T-helper 1 cell treated with Interleukin-12 subunit alpha and Interleukin-12 subunit beta and Interleukin-4 antibody, amounts not matched to agents 30 μg/mL and 1 μg/mL, for 36 hours (primary cell): Measurements from ENCODE around the gene ZNF444.
"Not testable (repeated sequence)": the region's sequence is repeated elsewhere in the genome, so short reads cannot be mapped to it uniquely, and the experiment has no call there.

Source experiments
- H3K27ac Mint-ChIP-seq: one replicate; pipeline ENCODE4 v1.8.0; 2021; ENCODE audit warnings: mild to moderate bottlenecking, mixed read lengths
- H3K27me3 Mint-ChIP-seq: one replicate; pipeline ENCODE4 v1.8.0; 2021; ENCODE audit warnings: low read depth, mixed read lengths
- H3K36me3 Mint-ChIP-seq: one replicate; pipeline ENCODE4 v1.8.0; 2021; ENCODE audit warnings: low read depth, mixed read lengths
- H3K4me1 Mint-ChIP-seq: one replicate; pipeline ENCODE4 v1.8.0; 2021; ENCODE audit warnings: low read depth, mixed read lengths
- H3K4me3 Mint-ChIP-seq: one replicate; pipeline ENCODE4 v1.8.0; 2021; ENCODE audit warnings: mild to moderate bottlenecking, moderate library complexity, mixed read lengths
- H3K9me3 Mint-ChIP-seq: one replicate; pipeline ENCODE4 v1.8.0; 2021; ENCODE audit warnings: mixed read lengths

ZNF444 gene

GRCh38 chr19:56142897-56143434 is 1.9 kb downstream of the ZNF444 start:
- H3K9me3 Mint-ChIP-seq = no peaks in the 10 kb centered on the region
- peaks cover 5% of the 10 kb centered on the region for H3K36me3 Mint-ChIP-seq
- peaks cover 27% of the 10 kb centered on the region for H3K4me1 Mint-ChIP-seq
- H3K27ac Mint-ChIP-seq = no peak overlapping the region
- H3K27me3 Mint-ChIP-seq = no peaks in the 10 kb centered on the region
- H3K4me3 Mint-ChIP-seq = peak overlapping the region; percentile 91

- H3K4me3 Mint-ChIP-seq = no peak overlapping the region
- peaks cover 12% of the 10 kb centered on the region for H3K36me3 Mint-ChIP-seq
- H3K27ac Mint-ChIP-seq = peak overlapping the region; percentile 46
- H3K9me3 Mint-ChIP-seq = no peaks in the 10 kb centered on the region
- H3K4me1 Mint-ChIP-seq = peaks cover 27% of the 10 kb centered on the region
- H3K27me3 Mint-ChIP-seq = no peaks in the 10 kb centered on the region
These were observed 3.3 kb downstream of the ZNF444 start for GRCh38 chr19:56144376-56144775.

GRCh38 chr19:56144831-56145230 is 3.7 kb downstream of the ZNF444 start:
- Mint-ChIP-seq H3K27me3 (no peaks in the 10 kb centered on the region), H3K27ac (no peak overlapping the region), H3K4me3 (no peak overlapping the region), H3K4me1 (peaks cover 23% of the 10 kb centered on the region), H3K9me3 (no peaks in the 10 kb centered on the region), H3K36me3 (peaks cover 16% of the 10 kb centered on the region)

GRCh38 chr19:56145698-56146097 is 4.6 kb downstream of the ZNF444 start:
- Mint-ChIP-seq H3K36me3 (peaks cover 22% of the 10 kb centered on the region), H3K27me3 (no peaks in the 10 kb centered on the region), H3K9me3 (no peaks in the 10 kb centered on the region), H3K4me3 (no peak overlapping the region), H3K27ac (no peak overlapping the region), H3K4me1 (peaks cover 16% of the 10 kb centered on the region)

GRCh38 chr19:56146904-56147303 is 5.8 kb downstream of the ZNF444 start:
- H3K27me3 Mint-ChIP-seq = no peaks in the 10 kb centered on the region
- no peak overlapping the region for H3K4me3 Mint-ChIP-seq
- no peaks in the 10 kb centered on the region for H3K9me3 Mint-ChIP-seq
- peaks cover 13% of the 10 kb centered on the region for H3K4me1 Mint-ChIP-seq
- H3K27ac Mint-ChIP-seq = no peak overlapping the region
- peaks cover 22% of the 10 kb centered on the region for H3K36me3 Mint-ChIP-seq

- no peaks in the 10 kb centered on the region for H3K9me3 Mint-ChIP-seq
- H3K4me1 Mint-ChIP-seq = peaks cover 11% of the 10 kb centered on the region
- H3K27ac Mint-ChIP-seq = no peak overlapping the region
- H3K36me3 Mint-ChIP-seq = peaks cover 22% of the 10 kb centered on the region
- no peaks in the 10 kb centered on the region for H3K27me3 Mint-ChIP-seq
- H3K4me3 Mint-ChIP-seq = no peak overlapping the region
These were observed 6.2 kb downstream of the ZNF444 start for GRCh38 chr19:56147307-56147706.

- Mint-ChIP-seq H3K27ac (no peak overlapping the region), H3K9me3 (no peaks in the 10 kb centered on the region), H3K4me1 (peaks cover 8% of the 10 kb centered on the region), H3K4me3 (no peak overlapping the region), H3K27me3 (no peaks in the 10 kb centered on the region), H3K36me3 (peaks cover 22% of the 10 kb centered on the region)
These were observed 7.0 kb downstream of the ZNF444 start for GRCh38 chr19:56148096-56148495.

GRCh38 chr19:56148955-56149655 is 8.0 kb downstream of the ZNF444 start:
- H3K4me1 Mint-ChIP-seq = peaks cover 10% of the 10 kb centered on the region
- peaks cover 27% of the 10 kb centered on the region for H3K36me3 Mint-ChIP-seq
- H3K27me3 Mint-ChIP-seq, H3K9me3 Mint-ChIP-seq, H3K27ac Mint-ChIP-seq, H3K4me3 Mint-ChIP-seq: not testable (repeated sequence)

- Mint-ChIP-seq H3K4me1 (peaks cover 10% of the 10 kb centered on the region), H3K4me3 (no peak overlapping the region), H3K27me3 (no peaks in the 10 kb centered on the region), H3K36me3 (peaks cover 27% of the 10 kb centered on the region), H3K27ac (no peak overlapping the region), H3K9me3 (no peaks in the 10 kb centered on the region)
These were observed 8.6 kb downstream of the ZNF444 start for GRCh38 chr19:56149656-56150038.

- Mint-ChIP-seq H3K27ac (no peak overlapping the region), H3K9me3 (no peaks in the 10 kb centered on the region), H3K4me1 (peaks cover 10% of the 10 kb centered on the region), H3K27me3 (no peaks in the 10 kb centered on the region), H3K36me3 (peaks cover 28% of the 10 kb centered on the region), H3K4me3 (no peak overlapping the region)
These were observed 9.3 kb downstream of the ZNF444 start for GRCh38 chr19:56150358-56150757.

- Mint-ChIP-seq H3K27ac (no peak overlapping the region), H3K9me3 (no peaks in the 10 kb centered on the region), H3K36me3 (peaks cover 31% of the 10 kb centered on the region)
These were observed 11.6 kb downstream of the ZNF444 start for GRCh38 chr19:56152644-56153043.

GRCh38 chr19:56153507-56153906 is 12.4 kb downstream of the ZNF444 start:
- peaks cover 28% of the 10 kb centered on the region for H3K36me3 Mint-ChIP-seq
- no peaks in the 10 kb centered on the region for H3K9me3 Mint-ChIP-seq
- no peaks in the 10 kb centered on the region for H3K27me3 Mint-ChIP-seq
- peaks cover 10% of the 10 kb centered on the region for H3K4me1 Mint-ChIP-seq
- H3K27ac Mint-ChIP-seq = peak overlapping the region; percentile 62
- no peak overlapping the region for H3K4me3 Mint-ChIP-seq

More at GRCh38 chr19:56152644-56153043, 11.6 kb downstream of the ZNF444 start:
- Mint-ChIP-seq H3K27me3 (no peaks in the 10 kb centered on the region), H3K4me3 (no peak overlapping the region), H3K4me1 (peaks cover 10% of the 10 kb centered on the region)

GRCh38 chr19:56155124-56155687 is 14.1 kb downstream of the ZNF444 start:
- H3K27ac Mint-ChIP-seq = no peak overlapping the region
- no peak overlapping the region for H3K4me3 Mint-ChIP-seq
- peaks cover 10% of the 10 kb centered on the region for H3K4me1 Mint-ChIP-seq
- H3K9me3 Mint-ChIP-seq = no peaks in the 10 kb centered on the region
- H3K36me3 Mint-ChIP-seq = peaks cover 25% of the 10 kb centered on the region
- H3K27me3 Mint-ChIP-seq = no peaks in the 10 kb centered on the region

GRCh38 chr19:56156768-56157167 is 15.7 kb downstream of the ZNF444 start:
- Mint-ChIP-seq H3K9me3 (no peaks in the 10 kb centered on the region), H3K4me3 (no peak overlapping the region), H3K27me3 (no peaks in the 10 kb centered on the region), H3K27ac (no peak overlapping the region), H3K36me3 (peaks cover 23% of the 10 kb centered on the region), H3K4me1 (peaks cover 10% of the 10 kb centered on the region)

- no peaks in the 10 kb centered on the region for H3K27me3 Mint-ChIP-seq
- peaks cover 23% of the 10 kb centered on the region for H3K36me3 Mint-ChIP-seq
- no peak overlapping the region for H3K4me3 Mint-ChIP-seq
- H3K4me1 Mint-ChIP-seq = peaks cover 11% of the 10 kb centered on the region
- no peaks in the 10 kb centered on the region for H3K9me3 Mint-ChIP-seq
- no peak overlapping the region for H3K27ac Mint-ChIP-seq
These were observed 17.2 kb downstream of the ZNF444 start for GRCh38 chr19:56158170-56158757.
